Measurements from ENCODE around the gene ORC3.
A peak's percentile ranks its signal among the peaks of the same experiment; 100 is the strongest.
"Not testable (repeated sequence)": the region's sequence is repeated elsewhere in the genome, so short reads cannot be mapped to it uniquely, and the experiment has no call there.

ORC3 gene

GRCh38 chr6:87705070-87705691 is 115.2 kb downstream of the ORC3 start:
- TF ChIP-seq CTCF (IDR thresholded peaks at IDR 0.05; ENCODE audit: unreplicated experiment in 3 of 3): no peak
- no peaks in the 10 kb centered on the region for H3K27me3 Mint-ChIP-seq (ENCODE audit: low read depth)
- H3K27ac Mint-ChIP-seq: peak overlapping the region in 2 of 3 experiments; percentile 7 to 48
- peak overlapping the region in 2 of 3 experiments; percentile 3 to 44 for H3K4me3 Mint-ChIP-seq
- peaks cover 7% of the 10 kb centered on the region for H3K4me1 Mint-ChIP-seq
- no peaks in the 10 kb centered on the region for H3K36me3 Mint-ChIP-seq (ENCODE audit: low read depth)
- no peaks in the 10 kb centered on the region for H3K9me3 Mint-ChIP-seq

GRCh38 chr6:87706187-87706966 is 116.4 kb downstream of the ORC3 start:
- Mint-ChIP-seq H3K27me3 (ENCODE audit: low read depth) (no peaks in the 10 kb centered on the region), H3K27ac (no peak overlapping the region), H3K4me1 (peaks cover 7% of the 10 kb centered on the region), H3K36me3 (ENCODE audit: low read depth) (no peaks in the 10 kb centered on the region), H3K4me3 (no peak overlapping the region), H3K9me3 (no peaks in the 10 kb centered on the region)
- no peak for TF ChIP-seq CTCF (IDR thresholded peaks at IDR 0.05; ENCODE audit: unreplicated experiment in 3 of 3)

- not testable (repeated sequence) for H3K36me3 Mint-ChIP-seq (ENCODE audit: low read depth); H3K27me3 Mint-ChIP-seq (ENCODE audit: low read depth); H3K4me3 Mint-ChIP-seq; H3K4me1 Mint-ChIP-seq; H3K9me3 Mint-ChIP-seq; H3K27ac Mint-ChIP-seq
Observed at GRCh38 chr6:87708581-87709427, 118.9 kb downstream of the ORC3 start.

- H3K9me3 Mint-ChIP-seq: no peaks in the 10 kb centered on the region
- no peaks in the 10 kb centered on the region for H3K36me3 Mint-ChIP-seq (ENCODE audit: low read depth)
- H3K27me3 Mint-ChIP-seq (ENCODE audit: low read depth): no peaks in the 10 kb centered on the region
- no peaks in the 10 kb centered on the region for H3K4me1 Mint-ChIP-seq
- TF ChIP-seq CTCF (IDR thresholded peaks at IDR 0.05; ENCODE audit: unreplicated experiment in 3 of 3): no peak
- H3K27ac Mint-ChIP-seq: no peak overlapping the region
- no peak overlapping the region for H3K4me3 Mint-ChIP-seq
Observed at GRCh38 chr6:87710090-87710489, 120.2 kb downstream of the ORC3 start.

GRCh38 chr6:87712713-87713112 is 122.8 kb downstream of the ORC3 start:
- not testable (repeated sequence) for H3K27me3 Mint-ChIP-seq (ENCODE audit: low read depth); H3K4me3 Mint-ChIP-seq; H3K9me3 Mint-ChIP-seq; H3K4me1 Mint-ChIP-seq; H3K27ac Mint-ChIP-seq; H3K36me3 Mint-ChIP-seq (ENCODE audit: low read depth)

GRCh38 chr6:87714093-87714842 is 124.3 kb downstream of the ORC3 start:
- no peak for TF ChIP-seq CTCF (IDR thresholded peaks at IDR 0.05; ENCODE audit: unreplicated experiment in 3 of 3)
- Mint-ChIP-seq H3K36me3 (ENCODE audit: low read depth) (no peaks in the 10 kb centered on the region), H3K27ac (no peak overlapping the region), H3K4me3 (no peak overlapping the region), H3K9me3 (no peaks in the 10 kb centered on the region), H3K4me1 (no peaks in the 10 kb centered on the region), H3K27me3 (ENCODE audit: low read depth) (no peaks in the 10 kb centered on the region)

Data from nephron (organoid).